Mucosa of rectum (tissue), 2 donors: ENCODE data around the gene SAYSD1.
"Not testable (repeated sequence)": the region's sequence is repeated elsewhere in the genome, so short reads cannot be mapped to it uniquely, and the experiment has no call there.

Source experiments
- H3K27ac ChIP-seq, 2 donors: one replicate each; pipeline ENCODE4 v1.7.0; 2013; ENCODE audit warnings: inconsistent platforms in 2 of 2, low read depth in 2 of 2, low read length in 2 of 2
- H3K27me3 ChIP-seq, 2 donors: one replicate each; pipeline ENCODE4 v1.7.0; 2013; ENCODE audit warnings: low read length in 2 of 2; ENCODE audit not compliant: control insufficient read depth in 2 of 2, insufficient read depth in 2 of 2
- H3K36me3 ChIP-seq, 2 donors: one replicate each; pipeline ENCODE4 v1.7.0; 2013; ENCODE audit warnings: low read length in 2 of 2; ENCODE audit not compliant: control insufficient read depth in 2 of 2, insufficient read depth in 2 of 2
- H3K4me1 ChIP-seq, 2 donors: one replicate each; pipeline ENCODE4 v1.7.0; 2013; ENCODE audit warnings: low read length in 2 of 2, mild to moderate bottlenecking in 1 of 2; ENCODE audit not compliant: control insufficient read depth in 2 of 2, insufficient read depth in 2 of 2
- H3K4me3 ChIP-seq, 2 donors: one replicate each; pipeline ENCODE4 v1.7.0; 2013; ENCODE audit warnings: low read length in 2 of 2
- H3K9ac ChIP-seq, 2 donors: one replicate each; pipeline ENCODE4 v1.7.0; 2013; ENCODE audit warnings: low read length in 2 of 2, low read depth in 1 of 2, mild to moderate bottlenecking in 1 of 2
- H3K9me3 ChIP-seq, 2 donors: one replicate each; pipeline ENCODE4 v1.7.0; 2013; ENCODE audit warnings: low read length in 2 of 2; ENCODE audit not compliant: control insufficient read depth in 2 of 2
- donor health status: healthy.
- donor health status: Normal muscosa, but diverticular disease.

The SAYSD1 gene

GRCh38 chr6:39140556-39141167, 25.7 kb upstream of the SAYSD1 start:
- peaks cover 2 to 4% of the 10 kb centered on the region in 2 donors for H3K27me3 ChIP-seq
- H3K9ac ChIP-seq = no peak overlapping the region
- no peaks in the 10 kb centered on the region for H3K36me3 ChIP-seq
- no peaks in the 10 kb centered on the region for H3K4me1 ChIP-seq
- peaks cover 0 to 2% of the 10 kb centered on the region in 2 donors for H3K9me3 ChIP-seq
- no peak overlapping the region for H3K4me3 ChIP-seq
- H3K27ac ChIP-seq = no peak overlapping the region

- H3K36me3 ChIP-seq = no peaks in the 10 kb centered on the region
- H3K27me3 ChIP-seq = peaks cover 0 to 4% of the 10 kb centered on the region in 2 donors
- H3K4me3 ChIP-seq = no peak overlapping the region
- H3K9ac ChIP-seq = no peak overlapping the region
- no peak overlapping the region for H3K27ac ChIP-seq
- peaks cover 0 to 2% of the 10 kb centered on the region in 2 donors for H3K9me3 ChIP-seq
- H3K4me1 ChIP-seq = no peaks in the 10 kb centered on the region
These were observed 22.3 kb upstream of the SAYSD1 start for GRCh38 chr6:39137245-39137644.

GRCh38 chr6:39136207-39136606, 21.2 kb upstream of the SAYSD1 start:
- H3K36me3 ChIP-seq, H3K9ac ChIP-seq, H3K4me3 ChIP-seq, H3K27me3 ChIP-seq, H3K27ac ChIP-seq, H3K4me1 ChIP-seq, H3K9me3 ChIP-seq: not testable (repeated sequence)

GRCh38 chr6:39134761-39135160, 19.8 kb upstream of the SAYSD1 start:
- not testable (repeated sequence) for H3K27ac ChIP-seq, H3K9ac ChIP-seq, H3K36me3 ChIP-seq

GRCh38 chr6:39130691-39131090, 15.7 kb upstream of the SAYSD1 start:
- no peaks in the 10 kb centered on the region for H3K36me3 ChIP-seq
- H3K27ac ChIP-seq = no peak overlapping the region
- no peaks in the 10 kb centered on the region for H3K9me3 ChIP-seq
- H3K4me1 ChIP-seq = no peaks in the 10 kb centered on the region
- H3K4me3 ChIP-seq = no peak overlapping the region
- no peak overlapping the region for H3K9ac ChIP-seq
- peaks cover 0 to 3% of the 10 kb centered on the region in 2 donors for H3K27me3 ChIP-seq

More at GRCh38 chr6:39134761-39135160, 19.8 kb upstream of the SAYSD1 start:
- H3K27me3 ChIP-seq, H3K9me3 ChIP-seq, H3K4me3 ChIP-seq, H3K4me1 ChIP-seq: not testable (repeated sequence)

GRCh38 chr6:39128832-39129231, 13.8 kb upstream of the SAYSD1 start:
- Histone ChIP-seq H3K27ac (no peak overlapping the region), H3K4me1 (no peaks in the 10 kb centered on the region), H3K9ac (no peak overlapping the region), H3K4me3 (no peak overlapping the region), H3K36me3 (no peaks in the 10 kb centered on the region), H3K9me3 (no peaks in the 10 kb centered on the region), H3K27me3 (peaks cover 0 to 3% of the 10 kb centered on the region in 2 donors)

- no peak overlapping the region for H3K9ac ChIP-seq
- H3K9me3 ChIP-seq = no peaks in the 10 kb centered on the region
- H3K36me3 ChIP-seq = no peaks in the 10 kb centered on the region
These were observed 13.1 kb upstream of the SAYSD1 start for GRCh38 chr6:39128106-39128505.

GRCh38 chr6:39124114-39124513, 9.1 kb upstream of the SAYSD1 start:
- Histone ChIP-seq H3K9me3 (no peaks in the 10 kb centered on the region), H3K4me1 (no peaks in the 10 kb centered on the region), H3K27me3 (peaks cover 0 to 3% of the 10 kb centered on the region in 2 donors), H3K36me3 (no peaks in the 10 kb centered on the region), H3K9ac (no peak overlapping the region), H3K4me3 (no peak overlapping the region), H3K27ac (no peak overlapping the region)

More at GRCh38 chr6:39128106-39128505, 13.1 kb upstream of the SAYSD1 start:
- no peak overlapping the region for H3K4me3 ChIP-seq
- H3K4me1 ChIP-seq = no peaks in the 10 kb centered on the region
- H3K27ac ChIP-seq = no peak overlapping the region
- H3K27me3 ChIP-seq = peaks cover 0 to 3% of the 10 kb centered on the region in 2 donors

- Histone ChIP-seq H3K27ac (no peak overlapping the region), H3K4me1 (peaks cover 0 to 7% of the 10 kb centered on the region in 2 donors), H3K36me3 (no peaks in the 10 kb centered on the region), H3K27me3 (no peaks in the 10 kb centered on the region), H3K9me3 (no peaks in the 10 kb centered on the region), H3K4me3 (no peak overlapping the region), H3K9ac (no peak overlapping the region)
These were observed 3.9 kb upstream of the SAYSD1 start for GRCh38 chr6:39118921-39119320.

GRCh38 chr6:39114388-39114703, 640 bp downstream of the SAYSD1 start:
- Histone ChIP-seq H3K36me3 (peaks cover 4 to 6% of the 10 kb centered on the region in 2 donors), H3K4me1 (peaks cover 0 to 7% of the 10 kb centered on the region in 2 donors), H3K4me3 (peak overlapping the region; percentile 83 to 87), H3K9me3 (no peaks in the 10 kb centered on the region), H3K27ac (peak overlapping the region; percentile 94 to 95), H3K9ac (peak overlapping the region; percentile 79 to 80), H3K27me3 (no peaks in the 10 kb centered on the region)
